MCF 10A (cell line): ENCODE measurements around the gene DNAH2. TPM values are rescaled to one million over a fixed set of nuclear protein-coding genes. Genes with fewer than 3 reads are reported as not detected.

Source experiments
- total RNA-seq: library from RNA; stranded (reverse); gene quantifications from 2 replicates; pipeline ENCODE4 v1.2.3, GENCODE V29; 2022

DNAH2 gene
- total RNA-seq, 1 experiment from 2014 or later: 0.12 TPM

Other genes with a start within 250 kb of the DNAH2 start
- gene ZBTB4, start 238.1 kb upstream of the DNAH2 start, total RNA-seq: 26.3 and 29.1 TPM in 2 replicates
- not detected in 2 replicates for gene SLC35G6, start 236.3 kb upstream of the DNAH2 start, total RNA-seq
- gene POLR2A, start 233.4 kb upstream of the DNAH2 start, total RNA-seq: 89.6 and 107 TPM in 2 replicates
- gene TNFSF12, start 168.7 kb upstream of the DNAH2 start, total RNA-seq: 3.5 and 3.9 TPM in 2 replicates
- gene TNFSF13, start 159.0 kb upstream of the DNAH2 start, total RNA-seq: 6.3 and 10.8 TPM in 2 replicates
- 66.9 and 67.3 TPM in 2 replicates for gene SENP3, start 155.8 kb upstream of the DNAH2 start, total RNA-seq
- gene CD68, start 138.1 kb upstream of the DNAH2 start, total RNA-seq: 6.9 and 10.6 TPM in 2 replicates
- 52.0 and 56.5 TPM in 2 replicates for gene MPDU1, start 133.9 kb upstream of the DNAH2 start, total RNA-seq
- gene SOX15, start 127.7 kb upstream of the DNAH2 start, total RNA-seq: 32.6 and 34.4 TPM in 2 replicates
- 60.7 and 65.1 TPM in 2 replicates for gene FXR2, start 102.8 kb upstream of the DNAH2 start, total RNA-seq
- 66.8 and 82.7 TPM in 2 replicates for gene SAT2, start 89.9 kb upstream of the DNAH2 start, total RNA-seq
- gene SHBG, start 87.6 kb upstream of the DNAH2 start, total RNA-seq: 0.35 and 1.1 TPM in 2 replicates
- gene ATP1B2, start 66.8 kb upstream of the DNAH2 start, total RNA-seq: not detected in 2 replicates
- gene TP53, start 30.3 kb upstream of the DNAH2 start, total RNA-seq: 131 and 181 TPM in 2 replicates
- gene WRAP53, start 29.3 kb upstream of the DNAH2 start, total RNA-seq: 10.7 and 11.7 TPM in 2 replicates
- 1.3 and 1.4 TPM in 2 replicates for gene EFNB3, start 12.5 kb upstream of the DNAH2 start, total RNA-seq
- 37.9 and 39.8 TPM in 2 replicates for gene KDM6B, start 116.5 kb downstream of the DNAH2 start, total RNA-seq
- gene TMEM88, start 137.3 kb downstream of the DNAH2 start, total RNA-seq: 3.5 and 4.4 TPM in 2 replicates
- 70.2 and 83.4 TPM in 2 replicates for gene NAA38, start 139.8 kb downstream of the DNAH2 start, total RNA-seq
- gene CYB5D1, start 140.3 kb downstream of the DNAH2 start, total RNA-seq: 23.1 and 23.2 TPM in 2 replicates
- gene CHD3, start 171.0 kb downstream of the DNAH2 start, total RNA-seq: 78.5 and 87.1 TPM in 2 replicates
- gene RNF227, start 198.5 kb downstream of the DNAH2 start, total RNA-seq: 5.6 and 7.4 TPM in 2 replicates
- 4.2 and 10.0 TPM in 2 replicates for gene KCNAB3, start 212.1 kb downstream of the DNAH2 start, total RNA-seq
- gene TRAPPC1, start 214.2 kb downstream of the DNAH2 start, total RNA-seq: 80.0 and 104 TPM in 2 replicates
- gene CNTROB, start 214.5 kb downstream of the DNAH2 start, total RNA-seq: 31.5 and 39.2 TPM in 2 replicates